A673 (cell line): ENCODE data around the gene MACROD1. TPM values are rescaled to one million over a fixed set of nuclear protein-coding genes. Genes with fewer than 3 reads are reported as not detected.

Source experiments
- BruUV-seq: library from RNA; stranded (reverse); fragments of 400-500 nt; replicated peaks from 2 replicates; lab custom pipeline; 2021; lab: Mats Ljungman, UMichigan
- CTCF ChIA-PET: fragments of 300-600 bp; sonication (Branson Sonifier 250); formaldehyde crosslinking; loops from one replicate; lab custom pipeline; 2022; ENCODE audit warnings: antibody characterized with exemption; lab: Charles Lee
- POLR2A ChIA-PET: fragments of 300-600 bp; sonication (Branson Sonifier 250); formaldehyde crosslinking; loops from one replicate; lab custom pipeline; 2022; ENCODE audit warnings: antibody characterized with exemption; ENCODE audit not compliant: low non-redundant PET; lab: Charles Lee
- DNase-seq: peaks from one replicate; pipeline ENCODE4 v3.0.0-alpha.2; 2015; ENCODE audit warnings: low spot score
- H3K27ac ChIP-seq: fragments of 200-600 bp; sonication (generic); 2 replicates; pipeline ENCODE4 v1.5.1; 2016; ENCODE audit warnings: mixed run types, low read depth, mild to moderate bottlenecking, mixed read lengths, antibody characterized with exemption, low read length; ENCODE audit not compliant: poor library complexity, severe bottlenecking
- H3K27me3 ChIP-seq: fragments of 200-600 bp; sonication (generic); replicated peaks from 2 replicates; pipeline ENCODE4 v1.6.1; 2017; ENCODE audit warnings: mixed run types, low read depth, mild to moderate bottlenecking, mixed read lengths, antibody characterized with exemption, low read length; ENCODE audit not compliant: insufficient read depth, poor library complexity
- H3K36me3 ChIP-seq: fragments of 200-600 bp; sonication (generic); 2 replicates; pipeline ENCODE4 v1.6.1; 2016; ENCODE audit warnings: mixed run types, mild to moderate bottlenecking, mixed read lengths, antibody characterized with exemption, low read length; ENCODE audit not compliant: insufficient read depth, poor library complexity, severe bottlenecking
- H3K4me1 ChIP-seq: fragments of 200-600 bp; sonication (generic); 2 replicates; pipeline ENCODE4 v1.6.1; 2017; ENCODE audit warnings: mixed run types, mild to moderate bottlenecking, mixed read lengths, antibody characterized with exemption, low read length; ENCODE audit not compliant: insufficient read depth, poor library complexity, severe bottlenecking
- H3K4me3 ChIP-seq: fragments of 200-600 bp; sonication (generic); 2 replicates; pipeline ENCODE4 v1.5.1; 2016; ENCODE audit warnings: low read depth, mixed run types, mild to moderate bottlenecking, mixed read lengths, low read length; ENCODE audit not compliant: poor library complexity, severe bottlenecking
- H3K9me3 ChIP-seq: fragments of 200-600 bp; sonication (generic); 2 replicates; pipeline ENCODE4 v1.6.1; 2016; ENCODE audit warnings: mixed run types, low read depth, mild to moderate bottlenecking, mixed read lengths, antibody characterized with exemption, low read length; ENCODE audit not compliant: poor library complexity, severe bottlenecking
- CTCF ChIP-seq: fragments of 300-800, 200-600 bp; sonication (generic); conservative IDR thresholded peaks from 2 replicates; pipeline ENCODE4 v1.5.1; 2017; ENCODE audit warnings: low read depth, mild to moderate bottlenecking, antibody characterized with exemption, low read length, moderate library complexity, mixed read lengths
- EZH2 ChIP-seq: fragments of 200-600 bp; sonication (generic); IDR thresholded peaks from 2 replicates; pipeline ENCODE4 v1.6.1; 2017; ENCODE audit warnings: borderline replicate concordance, low read depth, mild to moderate bottlenecking, mixed read lengths, antibody characterized with exemption, low read length; ENCODE audit not compliant: poor library complexity, severe bottlenecking
- intact Hi-C: fragments of 100-400 bp; cut with micrococcal nuclease; formaldehyde crosslinking; loops from one replicate; pipeline ENCODE4 v1.10.0; 2022; ENCODE audit not compliant: unreplicated experiment
- total RNA-seq: library from RNA; stranded (reverse); gene quantifications from 2 replicates; pipeline ENCODE4 v1.2.3, GENCODE V29; 2021

Gene MACROD1
- total RNA-seq, 1 experiment from 2014 or later: 28.7 TPM

DNA sequence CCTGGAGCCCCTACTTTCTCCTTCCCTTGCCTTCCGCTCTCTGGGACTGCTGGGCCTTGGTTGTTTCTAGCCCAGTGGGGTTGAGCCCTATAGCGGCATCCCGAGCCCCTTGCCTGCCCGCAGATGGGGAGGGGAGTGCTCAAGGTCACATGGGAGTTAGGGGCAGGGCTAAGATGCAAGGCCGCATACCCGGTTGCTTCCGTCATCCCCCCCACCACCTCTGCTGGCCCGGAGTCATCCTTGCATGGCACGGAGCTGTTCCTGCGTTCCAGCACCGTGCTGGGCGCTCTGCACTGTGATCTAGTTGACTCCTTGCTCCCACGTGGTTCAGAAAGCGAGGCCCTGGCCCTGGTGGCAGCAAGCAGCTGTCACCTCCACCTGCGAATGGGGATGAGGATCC lies 112.2 kb downstream of the MACROD1 start:
- no peaks in the 10 kb centered on the region for H3K9me3 ChIP-seq
- BruUV-seq: no TSS peak
- H3K27ac ChIP-seq: no peak overlapping the region
- no peak for DNase-seq
- H3K27me3 ChIP-seq: no peaks in the 10 kb centered on the region
- no peak for TF ChIP-seq CTCF
- TF ChIP-seq EZH2: no peak
- intact Hi-C loops: no loop called here
- H3K4me1 ChIP-seq: peaks cover 19% of the 10 kb centered on the region
- no peaks in the 10 kb centered on the region for H3K36me3 ChIP-seq
- ChIA-PET CTCF (no interaction called here), POLR2A (no interaction called here)
- no peak overlapping the region for H3K4me3 ChIP-seq

GRCh38 chr11:64052938-64053622 lies 112.8 kb downstream of the MACROD1 start:
- no peak overlapping the region for H3K27ac ChIP-seq
- H3K4me1 ChIP-seq: peaks cover 19% of the 10 kb centered on the region
- no peak overlapping the region for H3K4me3 ChIP-seq
- no peaks in the 10 kb centered on the region for H3K9me3 ChIP-seq
- no peaks in the 10 kb centered on the region for H3K27me3 ChIP-seq
- TF ChIP-seq CTCF (no peak), EZH2 (no peak)
- H3K36me3 ChIP-seq: no peaks in the 10 kb centered on the region
- DNase-seq: no peak
- intact Hi-C loops: no loop called here
- BruUV-seq: no TSS peak
- CTCF ChIA-PET: no interaction called here
- POLR2A ChIA-PET: no interaction called here

DNA sequence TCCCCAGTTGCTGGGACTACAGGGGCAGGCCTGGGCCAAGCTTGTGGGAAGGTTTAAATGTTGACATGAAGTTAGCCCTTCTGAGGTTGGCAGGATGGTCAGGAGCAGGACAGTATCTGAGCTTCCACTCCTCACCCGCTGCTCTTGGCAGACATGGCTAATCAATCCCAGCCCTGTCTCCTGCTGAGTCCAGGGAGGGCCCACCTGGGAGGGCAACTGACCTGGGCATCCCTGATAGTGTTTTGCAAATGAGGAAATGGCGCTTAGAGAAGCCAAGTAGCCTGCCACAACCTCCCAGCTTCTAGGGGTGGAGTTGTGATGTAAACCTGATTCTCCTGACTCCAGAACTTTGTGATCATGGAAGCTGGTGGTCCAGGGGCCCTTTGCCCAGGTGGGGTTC lies 113.5 kb downstream of the MACROD1 start:
- no peak for DNase-seq
- ChIA-PET CTCF (no interaction called here), POLR2A (no interaction called here)
- Histone ChIP-seq H3K9me3 (no peaks in the 10 kb centered on the region), H3K27me3 (no peaks in the 10 kb centered on the region), H3K4me1 (peaks cover 19% of the 10 kb centered on the region), H3K27ac (no peak overlapping the region), H3K36me3 (no peaks in the 10 kb centered on the region), H3K4me3 (no peak overlapping the region)
- intact Hi-C loops: no loop called here
- TF ChIP-seq CTCF (no peak), EZH2 (no peak)
- no TSS peak for BruUV-seq
